ENCODE data around the gene NOP53. TPM values are rescaled to one million over a fixed set of nuclear protein-coding genes. Genes with fewer than 3 reads are reported as not detected.
A peak's percentile ranks its signal among the peaks of the same experiment; 100 is the strongest.

NOP53 gene
- total and polyA plus RNA-seq, 2 of the 13 experiments (the other 11 are each of a cell fraction or from before 2014, with no cell fraction given) = 53.9 to 141 TPM

GRCh38 chr19:47778049-47778953 lies 33.0 kb downstream of the NOP53 start, which contains the start of gene SELENOW (continued):
- peak; percentile 94 for TF ChIP-seq ZNF501 (CRISPR knock-in tag; IDR thresholded peaks at IDR 0.05)
- TF ChIP-seq ZNF572 (CRISPR knock-in tag; IDR thresholded peaks at IDR 0.05) = no peak
- no peak for TF ChIP-seq ZFP82 (CRISPR knock-in tag; IDR thresholded peaks at IDR 0.05; ENCODE audit: borderline replicate concordance)
- TF ChIP-seq RAD51 (IDR thresholded peaks at IDR 0.05; ENCODE audit: borderline replicate concordance) = no peak
- TF ChIP-seq CENPT (CRISPR knock-in tag; IDR thresholded peaks at IDR 0.05; ENCODE audit: low read depth) = no peak
- TF ChIP-seq CC2D1A (CRISPR knock-in tag; IDR thresholded peaks at IDR 0.05) = no peak
- no peak for TF ChIP-seq SETDB1 (CRISPR knock-in tag; IDR thresholded peaks at IDR 0.05; ENCODE audit: borderline replicate concordance)
- peak; percentile 99 for TF ChIP-seq FOXK2 (IDR thresholded peaks at IDR 0.05)
- no peak for TF ChIP-seq RFX3 (CRISPR knock-in tag; IDR thresholded peaks at IDR 0.05)
- TF ChIP-seq ZNF670 (CRISPR knock-in tag; IDR thresholded peaks at IDR 0.05; ENCODE audit: borderline replicate concordance) = no peak
- peak; percentile 92 for TF ChIP-seq SALL2 (CRISPR knock-in tag; IDR thresholded peaks at IDR 0.05)
- TF ChIP-seq ZNF577 (CRISPR knock-in tag; IDR thresholded peaks at IDR 0.05; ENCODE audit: borderline replicate concordance, low read depth) = no peak
- peak; percentile 95 for TF ChIP-seq BHLHE40 (IDR thresholded peaks at IDR 0.05; ENCODE audit: low read length)
- TF ChIP-seq HNRNPLL (IDR thresholded peaks at IDR 0.05; ENCODE audit: low read depth, low read length, poor library complexity, severe bottlenecking) = peak; percentile 94
- TF ChIP-seq TAF15 (IDR thresholded peaks at IDR 0.05; ENCODE audit: low read depth, low read length, poor library complexity, severe bottlenecking) = no peak
- peak; percentile 75; the same call in 1 of the 2 replicates for TF ChIP-seq SNAI1 (CRISPR knock-in tag; IDR thresholded peaks at IDR 0.05; ENCODE audit: borderline replicate concordance)
- peak; percentile 94 for TF ChIP-seq HOXA5 (CRISPR knock-in tag; IDR thresholded peaks at IDR 0.05)
- 0 out of 2 replicates have a peak, but pooled peaks have one; percentile 20 for TF ChIP-seq ARNT2 (CRISPR knock-in tag; IDR thresholded peaks at IDR 0.05; ENCODE audit: low read depth)
- TF ChIP-seq ESRRA (CRISPR knock-in tag; IDR thresholded peaks at IDR 0.05; ENCODE audit: low read depth) = peak; percentile 30; the same call in 1 of the 2 replicates
- TF ChIP-seq TCF7 (IDR thresholded peaks at IDR 0.05; ENCODE audit: low read depth) = no peak
- TF ChIP-seq E2F1 (CRISPR knock-in tag; IDR thresholded peaks at IDR 0.05) = 0 out of 2 replicates have a peak, but pooled peaks have one; percentile 39
- peak; percentile 85; the same call in 1 of the 2 replicates for TF ChIP-seq ZNF546 (CRISPR knock-in tag; conservative IDR thresholded peaks at IDR 0.05)
- TF ChIP-seq MTA1 (CRISPR knock-in tag; IDR thresholded peaks at IDR 0.05; ENCODE audit: borderline replicate concordance) = no peak
- TF ChIP-seq FOXM1 (CRISPR knock-in tag; IDR thresholded peaks at IDR 0.05) = 0 out of 2 replicates have a peak, but pooled peaks have one; percentile 66
- TF ChIP-seq KLF15 (CRISPR knock-in tag; IDR thresholded peaks at IDR 0.05; ENCODE audit: borderline replicate concordance) = no peak
- no peak for TF ChIP-seq EP300 (IDR thresholded peaks at IDR 0.05; ENCODE audit: low read depth in 2 of 2, low read length in 2 of 2)
- no peak for TF ChIP-seq EP300 (CRISPR knock-in tag; IDR thresholded peaks at IDR 0.05; ENCODE audit: borderline replicate concordance)
- 0 out of 2 replicates have a peak, but pooled peaks have one; percentile 19 for TF ChIP-seq ZMYM4 (CRISPR knock-in tag; IDR thresholded peaks at IDR 0.05)
- no peak for TF ChIP-seq ZNF260 (CRISPR knock-in tag; IDR thresholded peaks at IDR 0.05; ENCODE audit: borderline replicate concordance, low read depth)
- peak; percentile 32 for TF ChIP-seq XRCC5 (optimal IDR thresholded peaks at IDR 0.05; ENCODE audit: low read length)
